Activated B cell treated with CpG ODN at 0.5 μM for 24 hours (primary cell): ENCODE results near the gene KIF25. TPM values are rescaled to one million over a fixed set of nuclear protein-coding genes. Genes with fewer than 3 reads are reported as not detected.

Experiments
- ATAC-seq: fragments of 200-7000 bp; cut with Tn5 transposase; one replicate; pipeline ENCODE4 v1.10.0; 2021; ENCODE audit warnings: low read depth, mild to moderate bottlenecking, moderate library complexity
- CTCF ChIA-PET: fragments of 350-600 bp; sonication (Branson Sonifier 250); formaldehyde crosslinking; loops from one replicate; lab custom pipeline; 2021; ENCODE audit warnings: antibody characterized with exemption; lab: Charles Lee
- POLR2A ChIA-PET: fragments of 350-600 bp; sonication (Branson Sonifier 250); formaldehyde crosslinking; loops from one replicate; lab custom pipeline; 2021; ENCODE audit warnings: antibody characterized with exemption; lab: Charles Lee
- DNase-seq: peaks from one replicate; pipeline ENCODE4 v3.0.0; 2022
- H3K27ac Mint-ChIP-seq: one replicate; pipeline ENCODE4 v1.8.0; 2020; ENCODE audit warnings: mixed read lengths
- H3K27me3 Mint-ChIP-seq: one replicate; pipeline ENCODE4 v1.8.0; 2021; ENCODE audit warnings: mixed read lengths
- H3K36me3 Mint-ChIP-seq: one replicate; pipeline ENCODE4 v1.8.0; 2021; ENCODE audit warnings: low read depth, mixed read lengths
- H3K4me1 Mint-ChIP-seq: one replicate; pipeline ENCODE4 v1.8.0; 2021; ENCODE audit warnings: mixed read lengths
- H3K4me3 Mint-ChIP-seq: one replicate; pipeline ENCODE4 v1.8.0; 2020; ENCODE audit warnings: mild to moderate bottlenecking, mixed read lengths
- H3K9me3 Mint-ChIP-seq: one replicate; pipeline ENCODE4 v1.8.0; 2020; ENCODE audit warnings: mixed read lengths
- intact Hi-C: fragments of 100-400 bp; cut with micrococcal nuclease; formaldehyde crosslinking; loops from one replicate; pipeline ENCODE4 v1.15.1; 2024
- total RNA-seq: library from RNA; stranded (reverse); gene quantifications from 2 replicates; pipeline ENCODE4 v1.2.3, GENCODE V29; 2022
- TF ChIP-seq, protein P1 (sequence below): fragments of 200-600 bp; IDR thresholded peaks from one replicate; pipeline ENCODE4 v1.8.0; 2022; ENCODE audit warnings: antibody characterized with exemption, mild to moderate bottlenecking

The KIF25 gene
- total RNA-seq, 1 donor from 2014 or later: not detected

DNA sequence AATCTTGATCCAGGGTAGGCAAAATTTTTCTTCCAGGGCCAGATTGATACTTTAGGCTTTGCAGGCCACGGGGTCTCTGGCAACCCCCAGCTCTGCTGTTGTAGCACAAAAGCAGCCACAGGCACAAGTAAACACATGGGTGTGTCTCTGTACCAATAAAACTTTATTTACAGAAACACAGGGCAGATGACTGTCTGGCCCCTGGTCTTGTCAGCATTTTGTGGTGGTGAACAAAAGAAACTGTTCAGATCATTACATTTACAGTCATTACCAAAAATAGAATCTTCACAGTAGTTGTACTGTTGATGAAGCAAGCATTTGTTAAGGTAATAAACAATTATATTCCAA lies 45.0 kb upstream of the KIF25 start:
- no peak for DNase-seq
- CTCF ChIA-PET: no interaction called here
- no peaks in the 10 kb centered on the region for H3K27me3 Mint-ChIP-seq
- TF ChIP-seq, protein P1, sequence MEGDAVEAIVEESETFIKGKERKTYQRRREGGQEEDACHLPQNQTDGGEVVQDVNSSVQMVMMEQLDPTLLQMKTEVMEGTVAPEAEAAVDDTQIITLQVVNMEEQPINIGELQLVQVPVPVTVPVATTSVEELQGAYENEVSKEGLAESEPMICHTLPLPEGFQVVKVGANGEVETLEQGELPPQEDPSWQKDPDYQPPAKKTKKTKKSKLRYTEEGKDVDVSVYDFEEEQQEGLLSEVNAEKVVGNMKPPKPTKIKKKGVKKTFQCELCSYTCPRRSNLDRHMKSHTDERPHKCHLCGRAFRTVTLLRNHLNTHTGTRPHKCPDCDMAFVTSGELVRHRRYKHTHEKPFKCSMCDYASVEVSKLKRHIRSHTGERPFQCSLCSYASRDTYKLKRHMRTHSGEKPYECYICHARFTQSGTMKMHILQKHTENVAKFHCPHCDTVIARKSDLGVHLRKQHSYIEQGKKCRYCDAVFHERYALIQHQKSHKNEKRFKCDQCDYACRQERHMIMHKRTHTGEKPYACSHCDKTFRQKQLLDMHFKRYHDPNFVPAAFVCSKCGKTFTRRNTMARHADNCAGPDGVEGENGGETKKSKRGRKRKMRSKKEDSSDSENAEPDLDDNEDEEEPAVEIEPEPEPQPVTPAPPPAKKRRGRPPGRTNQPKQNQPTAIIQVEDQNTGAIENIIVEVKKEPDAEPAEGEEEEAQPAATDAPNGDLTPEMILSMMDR: no peak
- no peak for ATAC-seq
- intact Hi-C loops: no loop called here
- H3K9me3 Mint-ChIP-seq: no peaks in the 10 kb centered on the region
- H3K4me1 Mint-ChIP-seq: no peaks in the 10 kb centered on the region
- no peak overlapping the region for H3K4me3 Mint-ChIP-seq
- POLR2A ChIA-PET: no interaction called here
- peaks cover 49% of the 10 kb centered on the region for H3K36me3 Mint-ChIP-seq
- H3K27ac Mint-ChIP-seq: no peak overlapping the region

DNA sequence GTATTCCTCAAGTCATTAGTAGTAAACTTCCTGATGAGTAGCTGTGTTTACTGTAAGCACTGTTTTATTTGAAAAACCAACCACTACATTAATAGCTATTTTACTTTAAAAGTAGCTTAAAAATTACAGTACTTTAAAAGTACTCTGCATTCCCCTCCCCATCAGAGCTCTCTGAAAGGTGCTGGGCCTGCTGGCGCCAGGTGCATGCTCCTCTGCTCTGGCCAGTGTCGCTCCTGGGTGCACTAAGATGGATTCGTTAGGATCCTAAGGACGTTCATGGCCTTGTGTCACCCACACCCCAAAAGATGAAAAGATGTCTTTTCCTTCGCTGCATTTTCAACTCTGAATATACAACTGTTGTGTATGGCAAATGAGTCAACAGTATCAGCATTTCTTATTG lies 43.9 kb upstream of the KIF25 start:
- no peak for ATAC-seq
- Mint-ChIP-seq H3K4me3 (no peak overlapping the region), H3K27ac (no peak overlapping the region), H3K36me3 (peaks cover 43% of the 10 kb centered on the region), H3K27me3 (no peaks in the 10 kb centered on the region), H3K4me1 (no peaks in the 10 kb centered on the region), H3K9me3 (no peaks in the 10 kb centered on the region)
- POLR2A ChIA-PET: no interaction called here
- intact Hi-C loops: no loop called here
- no peak for DNase-seq
- CTCF ChIA-PET: no interaction called here
- TF ChIP-seq, protein P1: no peak

DNA sequence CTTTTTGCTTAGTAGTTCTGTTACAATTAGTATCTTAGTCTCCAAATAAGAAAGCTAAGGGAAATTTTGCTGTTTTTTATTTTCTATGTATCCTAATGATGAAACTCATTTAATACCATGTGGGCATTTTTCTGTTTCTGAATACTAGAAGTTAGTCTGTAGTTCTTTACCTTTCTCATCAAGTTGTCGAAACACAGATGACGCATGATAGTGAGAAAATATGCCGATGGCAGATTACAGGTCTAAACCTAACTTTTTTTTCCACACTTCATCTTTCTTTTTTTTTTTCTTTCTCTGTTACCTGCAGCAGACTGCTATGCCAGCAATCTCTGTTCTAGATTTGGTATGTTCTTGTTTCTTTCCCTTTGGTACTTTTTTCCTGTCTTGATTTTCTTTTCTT lies 43.3 kb upstream of the KIF25 start:
- POLR2A ChIA-PET: no interaction called here
- Mint-ChIP-seq H3K9me3 (no peaks in the 10 kb centered on the region), H3K27me3 (no peaks in the 10 kb centered on the region), H3K4me3 (no peak overlapping the region), H3K27ac (no peak overlapping the region), H3K36me3 (peaks cover 37% of the 10 kb centered on the region), H3K4me1 (no peaks in the 10 kb centered on the region)
- TF ChIP-seq, protein P1: no peak
- ATAC-seq (no peak), DNase-seq (no peak)
- intact Hi-C loops: no loop called here
- CTCF ChIA-PET: no interaction called here

DNA sequence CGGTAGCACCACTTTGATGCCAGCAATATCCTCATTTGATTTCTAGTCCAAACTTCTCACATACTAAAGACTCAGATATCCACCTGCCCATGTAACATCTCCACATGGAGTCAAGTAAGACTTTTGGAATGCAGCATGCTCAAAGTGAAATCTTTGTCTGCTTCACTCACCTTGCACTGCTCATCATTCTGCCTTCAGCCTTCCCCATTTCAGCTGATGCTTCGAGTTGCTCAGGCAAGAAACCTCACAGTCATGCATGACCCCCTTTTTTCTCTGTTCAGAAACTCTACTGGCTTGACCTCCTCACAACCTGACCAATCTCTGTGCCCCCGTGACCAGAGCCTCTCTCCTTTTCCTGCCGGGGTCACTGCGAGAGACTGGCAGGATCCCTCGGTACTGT lies 41.0 kb upstream of the KIF25 start:
- Mint-ChIP-seq H3K36me3 (peaks cover 18% of the 10 kb centered on the region), H3K4me1 (no peaks in the 10 kb centered on the region), H3K4me3 (no peak overlapping the region), H3K27ac (no peak overlapping the region), H3K9me3 (no peaks in the 10 kb centered on the region), H3K27me3 (no peaks in the 10 kb centered on the region)
- ATAC-seq: no peak
- intact Hi-C loops: no loop called here
- DNase-seq: no peak
- TF ChIP-seq, protein P1: no peak
- ChIA-PET CTCF (no interaction called here), POLR2A (no interaction called here)

DNA sequence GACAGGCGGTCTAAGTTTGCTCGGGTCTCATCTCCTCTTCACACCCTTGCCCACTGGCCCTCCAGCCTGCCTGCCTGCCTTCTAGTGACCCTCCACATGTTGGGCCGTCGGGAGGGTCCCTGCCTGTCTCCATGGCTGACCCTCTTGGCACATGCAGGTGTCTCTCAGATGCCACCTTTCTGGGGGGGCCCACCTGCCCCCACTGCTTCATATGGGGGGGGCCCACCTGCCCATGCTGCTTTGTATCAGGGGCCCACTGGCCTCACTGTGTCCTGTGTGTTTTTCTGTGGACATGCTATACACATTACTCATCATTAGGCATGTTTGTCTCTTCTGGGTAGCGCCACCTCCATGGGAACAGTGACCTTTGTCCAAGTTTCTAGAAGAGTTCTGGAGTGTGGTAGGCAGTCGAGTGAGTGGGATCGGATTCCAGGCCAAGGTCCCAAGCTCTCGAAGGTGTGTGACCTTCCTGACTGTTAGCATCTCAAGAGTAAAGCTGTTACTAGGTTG lies 40.4 kb upstream of the KIF25 start:
- H3K4me1 Mint-ChIP-seq: no peaks in the 10 kb centered on the region
- no peaks in the 10 kb centered on the region for H3K9me3 Mint-ChIP-seq
- DNase-seq (no peak), ATAC-seq (no peak)
- POLR2A ChIA-PET: no interaction called here
- H3K27me3 Mint-ChIP-seq: no peaks in the 10 kb centered on the region
- CTCF ChIA-PET: no interaction called here
- no peak overlapping the region for H3K27ac Mint-ChIP-seq
- intact Hi-C loops: no loop called here
- H3K36me3 Mint-ChIP-seq: peaks cover 14% of the 10 kb centered on the region
- TF ChIP-seq, protein P1: no peak
- no peak overlapping the region for H3K4me3 Mint-ChIP-seq
